Mesenteric fat pad (tissue), 1 donor: Measurements from ENCODE around the gene GPR85. TPM values are rescaled to one million over a fixed set of nuclear protein-coding genes. Genes with fewer than 3 reads are reported as not detected.
"Not testable (repeated sequence)": the region's sequence is repeated elsewhere in the genome, so short reads cannot be mapped to it uniquely, and the experiment has no call there.

Experiments used
- DNase-seq: peaks from one replicate; pipeline ENCODE4 v3.0.0-alpha.2; 2020; ENCODE audit warnings: low spot score
- total RNA-seq: library from RNA; stranded (reverse); fragmentation: NEBNext Ultra II Directional; extraction: Animal tissue kit (Norgen Biotek cat#: 25700); gene quantifications from one replicate; pipeline ENCODE4 v1.2.1, GENCODE V29; 2021
- donor health status: DM: yes; HTN: yes; CAD: no.

The GPR85 gene
- total RNA-seq, 1 donor from 2014 or later: 1.1 TPM

DNA sequence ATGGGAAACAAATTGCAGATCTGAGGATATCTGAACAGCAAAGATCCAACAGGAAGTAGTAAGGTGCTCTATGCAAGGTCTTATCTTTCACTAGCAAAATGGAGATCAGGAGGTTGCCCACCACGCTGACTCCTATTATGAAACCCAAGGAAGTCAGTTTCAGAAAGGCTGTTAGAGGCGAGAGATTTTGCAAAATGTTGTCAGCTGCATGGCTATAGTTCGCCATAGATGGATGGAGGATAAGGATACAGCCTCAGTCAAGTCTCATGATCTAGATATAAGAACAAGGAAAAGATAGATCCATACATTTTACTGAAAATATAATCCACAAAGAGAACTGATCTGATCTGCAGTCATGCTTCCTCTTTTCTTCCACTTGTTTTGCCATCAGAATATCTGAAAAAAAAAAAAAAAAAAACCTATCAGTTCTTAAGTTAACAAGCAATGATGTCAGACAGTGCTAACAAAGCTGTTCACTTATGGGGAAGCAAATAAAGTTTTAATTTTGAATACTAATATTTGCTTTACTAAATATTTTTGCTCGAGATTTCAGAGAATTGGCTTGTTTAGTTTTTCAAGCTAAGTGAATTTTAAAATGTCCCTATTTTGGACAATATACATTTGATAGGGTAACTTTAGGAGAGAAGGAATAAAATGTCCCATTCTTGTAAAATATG lies 2.0 kb downstream of the GPR85 start:
- no peak for DNase-seq

DNA sequence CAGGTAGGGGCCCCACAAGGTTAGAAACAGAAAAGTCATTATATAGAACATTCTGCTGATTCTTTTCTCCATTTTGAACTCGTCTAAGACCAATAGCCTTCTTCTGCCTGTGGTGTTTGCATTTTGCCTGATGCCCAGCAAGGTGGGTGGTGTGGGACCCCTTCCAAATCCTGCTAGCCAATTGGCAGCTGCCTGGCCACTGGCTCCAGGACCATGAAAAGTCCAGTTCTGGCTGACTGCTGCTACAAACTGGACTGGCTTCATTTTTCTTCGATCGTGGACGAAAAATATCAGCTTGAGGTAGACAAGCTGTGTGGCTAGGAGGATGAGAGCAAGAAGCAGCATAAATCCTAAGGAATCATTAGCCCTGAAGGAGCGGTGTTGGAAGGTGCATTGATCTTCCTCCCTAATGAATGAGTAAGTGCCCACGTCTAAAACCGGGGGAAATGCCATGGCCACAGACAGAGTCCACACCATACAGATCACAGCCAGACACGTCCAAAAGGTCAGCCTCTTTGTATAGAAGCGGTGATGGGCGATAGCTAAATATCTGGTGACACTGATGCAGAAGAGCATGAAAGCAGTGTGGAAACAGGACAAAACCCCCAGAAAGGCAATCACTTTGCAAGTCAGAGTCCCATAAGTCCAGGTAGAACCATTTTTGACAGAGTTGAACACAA lies 2.7 kb downstream of the GPR85 start:
- no peak for DNase-seq

GRCh38 chr7:113083132-113083815 lies 3.4 kb downstream of the GPR85 start:
- no peak for DNase-seq

DNA sequence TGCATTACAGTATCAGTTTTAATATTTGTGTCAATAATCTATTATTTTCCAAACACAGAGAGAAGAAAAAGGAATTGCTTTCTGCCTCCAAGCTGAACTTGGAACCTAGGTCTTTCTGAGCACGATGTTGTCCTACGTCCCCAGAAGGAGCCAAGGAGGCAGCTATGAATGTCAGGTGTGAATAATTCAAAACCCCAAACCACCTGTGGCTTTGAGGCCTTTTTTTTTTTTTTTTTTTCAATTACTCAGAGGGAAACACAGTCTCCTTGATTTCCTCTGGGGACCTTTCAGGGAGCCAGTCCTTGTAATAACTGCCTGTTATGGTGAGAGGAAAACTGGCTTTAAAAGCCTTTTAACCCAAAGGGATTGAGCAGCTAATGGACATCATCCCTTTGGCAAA lies 8.3 kb downstream of the GPR85 start:
- DNase-seq: no peak

DNA sequence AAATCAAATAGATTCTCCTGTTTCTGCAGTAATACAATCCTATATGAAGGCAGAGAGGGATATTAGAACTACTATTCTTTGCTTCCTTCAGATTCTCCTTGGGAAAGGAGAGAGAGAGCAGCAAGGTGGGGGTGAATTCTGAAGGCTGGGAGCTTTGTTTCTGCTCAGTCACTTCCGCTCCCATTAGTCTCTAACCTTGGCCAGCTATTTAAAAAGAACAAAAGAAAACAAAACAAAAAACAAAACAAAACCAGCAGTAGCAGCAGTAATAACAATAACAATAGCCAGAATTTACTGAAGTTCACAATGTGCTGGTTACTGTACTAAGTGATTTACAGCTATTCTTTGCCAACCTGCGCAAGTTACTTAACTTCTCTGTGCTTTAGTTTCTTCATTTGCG lies 9.9 kb downstream of the GPR85 start:
- no peak for DNase-seq

DNA sequence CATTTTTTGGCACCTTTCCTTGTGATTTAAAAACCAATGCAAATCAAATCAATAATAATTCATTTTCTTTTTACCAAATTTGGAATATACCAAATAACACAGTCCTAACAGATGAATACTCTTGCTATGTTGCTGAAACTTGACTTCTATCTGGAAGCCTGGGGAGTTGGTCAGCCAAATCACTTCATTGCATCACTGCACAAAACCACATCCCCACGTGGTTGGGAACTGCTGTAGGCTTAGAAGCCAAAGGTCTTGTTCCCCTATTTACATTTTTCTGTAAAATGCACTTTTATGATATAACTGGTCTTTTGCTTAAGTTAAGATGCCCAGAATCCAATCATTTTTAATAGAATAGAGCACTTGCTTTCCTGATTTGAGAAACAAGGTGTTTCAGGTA lies 15.2 kb downstream of the GPR85 start:
- DNase-seq: no peak

DNA sequence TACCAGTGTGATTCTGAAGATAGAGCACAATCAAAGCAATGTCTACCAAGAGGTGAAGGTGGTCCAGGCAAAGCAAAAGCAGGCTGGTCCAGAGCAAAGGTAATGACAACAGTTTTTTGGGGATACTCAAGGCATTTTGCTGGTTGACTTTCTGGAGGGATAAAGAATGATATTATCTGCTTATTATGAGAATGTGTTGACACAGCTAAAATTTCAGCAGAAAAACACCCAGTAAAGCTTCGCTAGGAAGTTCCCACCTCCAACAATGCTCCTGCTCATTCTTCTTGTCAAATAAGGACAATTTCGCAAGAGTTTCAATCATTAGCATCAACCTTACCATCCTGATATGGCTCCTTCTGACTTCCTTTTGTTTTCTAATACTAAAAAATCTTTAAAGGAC lies 24.1 kb downstream of the GPR85 start:
- DNase-seq: no peak

DNA sequence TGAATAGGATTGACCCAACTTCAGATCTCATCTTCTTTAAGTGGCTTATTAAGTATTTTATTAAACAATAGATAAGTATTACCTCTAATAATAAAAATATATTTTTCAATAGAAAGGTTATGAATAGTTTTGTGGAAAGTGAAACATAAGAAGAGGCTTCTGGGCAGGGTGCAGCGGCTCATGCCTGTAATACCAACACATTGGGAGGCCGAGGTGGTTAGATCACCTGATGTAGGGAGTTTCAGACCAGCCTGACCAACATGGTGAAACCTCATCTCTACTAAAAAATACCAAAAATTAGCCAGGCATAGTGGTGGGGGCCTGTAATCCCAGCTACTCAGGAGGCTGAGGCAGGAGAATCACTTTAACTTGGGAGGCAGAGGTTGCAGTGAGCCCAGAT lies 26.5 kb downstream of the GPR85 start:
- DNase-seq: no peak

DNA sequence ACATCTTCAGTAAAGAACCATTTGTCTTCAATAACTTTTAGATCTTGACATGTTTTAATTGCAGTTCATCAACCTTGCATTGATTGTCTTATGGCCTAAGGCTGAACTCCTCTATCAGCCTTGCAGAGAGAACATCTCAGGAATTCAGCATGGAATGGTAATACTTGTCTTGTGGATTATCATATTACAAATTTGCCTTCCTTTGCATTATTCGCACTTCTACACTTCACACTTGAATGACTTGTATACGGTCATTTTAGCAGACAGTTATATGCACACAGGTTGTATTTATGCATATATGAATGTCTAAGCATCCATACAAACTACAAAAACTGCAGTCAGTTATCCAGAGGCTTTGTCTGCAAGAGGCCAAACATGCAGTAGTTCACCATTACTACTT lies 31.7 kb downstream of the GPR85 start:
- no peak for DNase-seq

DNA sequence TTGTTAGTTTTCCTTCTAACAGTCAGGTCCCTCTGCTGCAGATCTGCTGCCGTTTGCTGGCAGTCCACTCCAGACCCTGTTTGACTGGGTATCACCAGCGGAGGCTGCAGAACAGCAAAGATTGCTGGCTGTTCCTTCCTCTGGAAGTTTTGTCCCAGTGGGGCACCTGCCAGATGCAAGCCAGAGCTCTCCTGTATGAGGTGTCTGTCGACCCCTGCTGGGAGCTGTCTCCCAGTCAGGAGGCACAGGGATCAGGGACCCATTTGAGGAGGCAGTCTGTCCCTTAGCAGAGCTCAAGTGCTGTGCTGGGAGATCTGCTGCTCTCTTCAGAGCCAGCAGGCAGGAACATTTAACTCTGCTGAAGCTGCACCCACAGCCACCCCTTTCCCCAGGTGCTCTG lies 32.4 kb downstream of the GPR85 start:
- not testable (repeated sequence) for DNase-seq

GRCh38 chr7:113049221-113049620 lies 37.4 kb downstream of the GPR85 start:
- DNase-seq: not testable (repeated sequence)

DNA sequence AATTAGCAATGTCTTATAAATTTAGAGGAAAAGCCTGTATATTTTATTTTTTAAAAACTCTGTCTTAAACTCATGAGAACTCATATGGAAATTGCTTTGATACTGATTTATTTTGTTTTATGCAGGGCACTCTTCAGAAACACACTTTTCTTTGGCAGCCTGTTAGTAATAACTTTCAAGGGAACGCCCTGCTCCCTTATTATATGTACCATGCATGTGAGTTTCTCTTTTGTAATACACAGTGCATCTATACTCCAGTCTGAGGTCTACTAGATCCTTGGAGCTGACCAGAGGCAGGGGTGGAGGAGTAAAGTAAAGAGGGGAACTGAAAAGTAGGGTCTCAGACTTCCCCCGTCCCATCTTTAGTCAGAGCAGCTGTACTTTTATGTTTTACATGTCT lies 40.2 kb downstream of the GPR85 start:
- no peak for DNase-seq

- DNase-seq: no peak
Observed at GRCh38 chr7:113045379-113045778, 41.2 kb downstream of the GPR85 start.

DNA sequence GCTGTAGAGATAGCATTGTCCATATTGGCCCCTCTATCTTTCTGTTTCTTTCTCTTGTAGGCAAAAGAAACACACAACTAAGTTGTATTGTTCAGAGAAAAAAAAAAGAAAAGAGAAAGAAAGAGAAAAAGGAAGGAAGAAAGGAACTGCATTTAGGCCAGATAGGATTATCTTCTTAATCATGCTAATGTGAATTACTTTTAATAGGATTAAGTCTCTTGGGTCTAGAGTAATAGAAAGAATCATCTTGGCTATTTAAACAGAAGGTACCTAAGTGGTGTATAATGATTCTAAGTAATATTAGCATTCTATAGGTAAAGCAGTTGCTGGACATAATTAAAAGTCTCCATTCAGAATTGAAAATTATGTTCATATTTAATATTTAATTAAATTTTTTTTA lies 42.2 kb downstream of the GPR85 start:
- no peak for DNase-seq

GRCh38 chr7:113040849-113041248 lies 45.8 kb downstream of the GPR85 start:
- no peak for DNase-seq

DNA sequence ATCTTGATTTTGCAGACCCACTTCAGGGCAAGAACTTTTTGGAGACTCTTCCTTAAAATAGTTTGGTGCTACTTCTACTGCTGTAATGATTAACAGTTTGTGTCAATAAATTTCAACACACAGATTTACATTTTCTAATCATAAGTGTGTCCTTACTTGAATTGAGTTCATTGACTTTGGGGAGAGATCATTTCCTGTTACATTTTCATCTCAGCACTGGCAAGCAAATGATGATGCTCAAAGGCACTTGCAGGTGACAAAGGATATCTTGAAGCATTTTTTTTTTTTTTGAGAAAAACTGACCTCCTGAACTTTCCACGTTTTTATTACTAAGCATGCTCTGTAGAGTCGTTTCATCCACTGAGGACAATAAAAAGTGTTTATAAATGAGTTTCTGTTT lies 52.7 kb downstream of the GPR85 start:
- no peak for DNase-seq

Other genes with a start within 250 kb of the GPR85 start
- 31.9 TPM for gene SMIM30, start 31.7 kb upstream of the GPR85 start, total RNA-seq